H7 (cell line): ENCODE data around the gene GPC3. TPM values are rescaled to one million over a fixed set of nuclear protein-coding genes. Genes with fewer than 3 reads are reported as not detected.

Experiments
- DNase-seq: peaks from one replicate; pipeline ENCODE4 v3.0.0; 2012
- H3K27me3 ChIP-seq: 2 replicates; pipeline ENCODE4 v1.6.0; 2011; ENCODE audit warnings: mild to moderate bottlenecking, low read length; ENCODE audit not compliant: control insufficient read depth, insufficient read depth
- H3K36me3 ChIP-seq: replicated peaks from 2 replicates; pipeline ENCODE4 v1.5.1; 2011; ENCODE audit warnings: low read length; ENCODE audit not compliant: control insufficient read depth, insufficient read depth
- H3K4me3 ChIP-seq: 2 replicates; pipeline ENCODE4 v1.5.1; 2011; ENCODE audit warnings: low read depth, mild to moderate bottlenecking, control low read depth, low read length, moderate library complexity; ENCODE audit not compliant: insufficient read depth
- total RNA-seq: library from RNA; depleted of rRNA; stranded (reverse); fragments of >200 nt; shearing (Covaris generic); gene quantifications from 2 replicates; pipeline ENCODE4 v1.2.3, GENCODE V29; 2014

The GPC3 gene
- total RNA-seq, 1 experiment from 2014 or later = 81.0 TPM

- Histone ChIP-seq H3K4me3 (no peak overlapping the region), H3K36me3 (no peaks in the 10 kb centered on the region), H3K27me3 (no peaks in the 10 kb centered on the region)
- DNase-seq = no peak
Observed at GRCh38 chrX:133610056-133610455, 375.3 kb downstream of the GPC3 start.

DNA sequence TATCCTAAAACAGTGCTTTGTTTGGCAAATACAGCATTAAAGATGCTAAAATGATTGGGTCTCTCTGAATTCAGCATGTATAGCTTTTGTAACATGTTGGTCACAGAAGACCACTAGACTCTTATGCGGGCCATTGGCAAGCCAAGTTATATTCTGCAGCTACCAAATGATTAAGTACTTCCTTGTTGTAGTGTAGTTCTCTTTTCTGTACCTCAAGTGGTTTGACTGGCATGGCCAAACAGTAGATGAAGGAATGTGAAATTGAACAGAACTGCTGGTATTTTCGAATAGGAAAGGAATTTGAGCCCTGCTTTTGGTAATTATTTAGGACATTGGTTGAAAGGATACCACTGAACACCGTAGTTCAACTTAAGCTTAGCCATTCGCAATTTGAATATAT is 376.2 kb downstream of the GPC3 start:
- no peaks in the 10 kb centered on the region for H3K27me3 ChIP-seq

DNA sequence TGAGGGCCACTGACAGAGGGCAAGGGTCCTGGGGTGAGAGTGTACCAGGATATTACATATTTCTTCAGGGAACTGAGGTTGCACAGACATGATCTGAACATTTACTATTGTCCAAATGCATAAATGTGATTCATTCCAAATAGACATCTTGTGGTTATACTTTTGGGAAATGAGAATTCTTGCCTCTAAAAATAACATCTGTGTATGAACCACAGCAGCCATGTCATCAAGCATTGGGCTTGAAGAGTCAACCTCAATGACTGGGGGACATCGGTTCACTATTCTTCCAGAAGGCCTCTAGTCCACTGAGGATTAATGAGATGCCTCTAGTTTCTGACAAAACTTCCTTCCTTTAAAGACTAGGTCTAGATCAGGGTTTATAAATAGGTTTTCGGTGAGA is 377.0 kb downstream of the GPC3 start:
- Histone ChIP-seq H3K4me3 (no peak overlapping the region), H3K27me3 (no peaks in the 10 kb centered on the region), H3K36me3 (no peaks in the 10 kb centered on the region)
- DNase-seq = no peak

More for the DNA sequence above, 376.2 kb downstream of the GPC3 start:
- Histone ChIP-seq H3K4me3 (no peak overlapping the region), H3K36me3 (no peaks in the 10 kb centered on the region)
- DNase-seq = no peak

DNA sequence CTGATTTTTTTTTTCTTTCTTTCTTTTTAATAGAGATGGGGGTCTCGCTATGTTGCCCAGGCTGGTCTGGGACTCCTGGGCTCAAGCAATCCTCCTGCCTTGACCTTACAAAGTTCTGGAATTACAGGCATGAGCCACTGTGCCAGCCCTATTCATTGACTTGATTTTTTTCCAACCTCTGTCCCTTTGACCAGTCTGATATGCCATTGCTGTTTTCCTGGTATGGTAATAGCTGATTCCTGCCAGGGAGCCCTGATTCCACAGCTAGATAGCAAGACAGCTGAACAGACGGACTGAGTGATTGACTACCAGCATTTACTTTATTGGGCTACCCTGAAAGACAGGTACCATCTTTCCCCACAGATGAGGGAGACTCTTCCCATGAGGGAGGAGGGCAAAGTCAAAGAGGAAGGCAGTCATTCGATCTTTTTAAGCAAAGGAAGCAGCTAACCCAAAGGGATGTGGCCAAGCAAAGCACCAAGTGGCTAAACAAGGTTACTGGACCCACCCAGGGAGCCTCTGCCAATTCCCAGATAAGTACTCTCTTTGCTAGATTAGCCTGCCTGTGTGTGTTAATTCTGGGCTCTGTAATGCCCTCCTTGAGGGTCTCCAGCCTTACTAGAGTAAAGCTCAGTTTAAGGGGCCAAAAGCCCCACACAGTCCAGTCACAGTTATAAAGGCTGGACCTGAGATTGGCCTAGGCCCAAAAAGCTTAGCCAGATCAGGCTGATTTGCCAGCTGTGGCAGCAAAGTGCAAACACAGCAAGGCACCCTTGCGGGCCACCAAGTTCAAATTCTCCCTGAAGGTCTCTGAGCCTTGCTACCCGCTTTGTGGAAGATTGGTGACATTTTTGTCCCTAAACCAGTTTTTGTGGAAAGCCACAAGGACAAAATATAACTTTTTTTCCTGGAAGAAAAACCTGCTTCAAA is 377.7 kb downstream of the GPC3 start:
- no peak for DNase-seq
- H3K27me3 ChIP-seq = no peaks in the 10 kb centered on the region
- no peak overlapping the region for H3K4me3 ChIP-seq
- no peaks in the 10 kb centered on the region for H3K36me3 ChIP-seq

DNA sequence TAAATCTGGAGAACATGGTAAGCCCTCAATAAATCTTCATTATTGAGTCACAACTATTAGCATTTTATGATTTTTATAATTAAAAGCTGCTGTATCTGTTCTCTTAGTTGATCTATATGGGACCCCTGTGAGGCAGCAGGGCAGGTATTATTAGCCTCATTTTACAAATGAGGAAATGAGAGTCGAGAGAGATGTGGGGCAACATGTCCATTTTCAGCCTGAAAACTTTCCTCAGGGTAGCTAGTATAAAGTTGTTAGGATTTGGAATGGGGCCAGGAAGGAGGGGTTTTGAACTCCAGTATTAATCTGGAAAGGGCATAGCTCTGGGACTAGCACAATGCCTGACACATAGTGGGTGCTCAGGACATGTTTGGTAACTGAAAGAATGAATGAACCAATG is 378.4 kb downstream of the GPC3 start:
- no peak overlapping the region for H3K4me3 ChIP-seq
- no peak for DNase-seq

DNA sequence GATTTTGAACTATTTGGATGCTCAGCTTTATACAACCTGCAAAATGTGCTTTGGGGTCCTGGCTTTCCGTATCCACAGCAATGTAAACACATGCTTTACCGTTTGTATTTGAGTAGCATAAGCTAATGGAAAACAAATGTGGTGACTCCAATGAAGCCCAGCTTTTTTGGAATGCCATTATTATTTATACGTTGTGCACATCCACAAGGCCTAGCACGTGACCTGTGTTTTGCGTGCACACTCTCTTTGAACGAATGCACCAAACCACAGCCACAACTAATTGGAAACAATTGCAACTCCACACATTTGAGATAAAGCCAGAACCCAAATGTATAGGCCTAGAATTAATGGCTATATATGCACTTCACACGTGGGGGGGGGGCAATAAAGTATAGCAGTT is 380.6 kb downstream of the GPC3 start:
- no peaks in the 10 kb centered on the region for H3K27me3 ChIP-seq
- H3K4me3 ChIP-seq = no peak overlapping the region
- no peak for DNase-seq
- no peaks in the 10 kb centered on the region for H3K36me3 ChIP-seq

More for the DNA sequence above, 378.4 kb downstream of the GPC3 start:
- H3K36me3 ChIP-seq = no peaks in the 10 kb centered on the region
- no peaks in the 10 kb centered on the region for H3K27me3 ChIP-seq

DNA sequence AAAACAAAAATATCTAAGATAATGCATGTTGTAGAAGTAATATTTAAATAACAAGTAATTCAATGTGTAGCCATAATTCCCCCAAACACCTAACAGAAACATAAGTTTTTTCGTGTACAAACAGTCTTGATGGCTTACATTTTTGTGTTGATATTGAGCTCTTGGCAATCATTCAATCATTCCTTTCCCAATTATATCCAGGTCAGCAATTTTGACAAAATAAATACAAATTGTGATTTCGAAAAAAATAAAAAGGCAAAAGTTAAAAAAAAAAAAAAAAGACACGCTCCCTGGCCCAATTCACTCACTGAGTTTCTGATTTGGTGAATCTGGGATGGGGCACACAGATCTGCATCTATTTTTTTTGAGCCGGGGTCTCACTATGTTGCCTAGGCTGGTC is 382.5 kb downstream of the GPC3 start:
- no peak for DNase-seq
- Histone ChIP-seq H3K27me3 (no peaks in the 10 kb centered on the region), H3K36me3 (no peaks in the 10 kb centered on the region), H3K4me3 (no peak overlapping the region)

DNA sequence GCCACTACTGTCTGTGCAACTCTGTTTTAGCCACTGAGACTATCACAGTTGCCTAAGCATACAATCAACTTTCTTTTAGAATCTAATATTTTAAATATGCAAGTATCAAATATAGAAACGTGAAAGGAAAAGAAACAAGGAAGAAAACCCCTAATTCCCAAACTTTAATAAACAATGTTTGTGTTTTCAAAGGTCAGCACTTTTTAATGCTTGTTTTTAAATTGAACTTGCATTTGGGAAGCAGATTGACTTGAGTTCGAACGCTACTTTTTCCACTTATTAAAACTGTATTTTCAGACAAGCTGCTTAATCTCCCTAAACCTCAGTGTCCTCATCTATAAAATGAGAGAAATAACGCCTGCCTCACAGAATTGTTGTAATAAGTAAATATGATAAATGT is 384.3 kb downstream of the GPC3 start:
- Histone ChIP-seq H3K36me3 (no peaks in the 10 kb centered on the region), H3K4me3 (no peak overlapping the region), H3K27me3 (no peaks in the 10 kb centered on the region)
- no peak for DNase-seq

DNA sequence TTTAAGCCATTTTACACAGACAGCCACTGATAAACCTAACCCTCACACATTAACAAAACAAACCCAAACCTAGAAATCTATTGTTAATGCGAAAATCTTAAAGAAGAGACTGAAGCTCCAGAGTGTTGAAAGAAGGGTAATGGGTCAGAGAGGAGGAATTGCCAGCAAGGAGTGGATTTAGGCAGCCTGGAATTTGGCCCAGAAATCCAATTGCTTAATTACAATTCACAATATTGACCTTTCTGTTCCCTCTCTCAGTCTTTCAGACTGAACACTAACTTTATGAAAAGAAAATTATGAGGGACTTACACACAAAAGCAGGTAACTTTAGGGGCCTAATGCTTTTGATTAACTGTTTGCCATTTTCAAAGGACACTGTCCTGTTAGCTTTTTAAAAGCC is 384.9 kb downstream of the GPC3 start:
- no peak for DNase-seq
- Histone ChIP-seq H3K27me3 (no peaks in the 10 kb centered on the region), H3K36me3 (no peaks in the 10 kb centered on the region), H3K4me3 (no peak overlapping the region)

- no peak for DNase-seq
- H3K36me3 ChIP-seq = no peaks in the 10 kb centered on the region
- H3K27me3 ChIP-seq = no peaks in the 10 kb centered on the region
- H3K4me3 ChIP-seq = no peak overlapping the region
Observed at GRCh38 chrX:133598601-133599335, 386.6 kb downstream of the GPC3 start.

- Histone ChIP-seq H3K36me3 (no peaks in the 10 kb centered on the region), H3K27me3 (no peaks in the 10 kb centered on the region), H3K4me3 (no peak overlapping the region)
- no peak for DNase-seq
Observed at GRCh38 chrX:133594156-133594555, 391.2 kb downstream of the GPC3 start.

- Histone ChIP-seq H3K36me3 (no peaks in the 10 kb centered on the region), H3K4me3 (no peak overlapping the region), H3K27me3 (no peaks in the 10 kb centered on the region)
- DNase-seq = no peak
Observed at GRCh38 chrX:133593531-133593930, 391.9 kb downstream of the GPC3 start.

DNA sequence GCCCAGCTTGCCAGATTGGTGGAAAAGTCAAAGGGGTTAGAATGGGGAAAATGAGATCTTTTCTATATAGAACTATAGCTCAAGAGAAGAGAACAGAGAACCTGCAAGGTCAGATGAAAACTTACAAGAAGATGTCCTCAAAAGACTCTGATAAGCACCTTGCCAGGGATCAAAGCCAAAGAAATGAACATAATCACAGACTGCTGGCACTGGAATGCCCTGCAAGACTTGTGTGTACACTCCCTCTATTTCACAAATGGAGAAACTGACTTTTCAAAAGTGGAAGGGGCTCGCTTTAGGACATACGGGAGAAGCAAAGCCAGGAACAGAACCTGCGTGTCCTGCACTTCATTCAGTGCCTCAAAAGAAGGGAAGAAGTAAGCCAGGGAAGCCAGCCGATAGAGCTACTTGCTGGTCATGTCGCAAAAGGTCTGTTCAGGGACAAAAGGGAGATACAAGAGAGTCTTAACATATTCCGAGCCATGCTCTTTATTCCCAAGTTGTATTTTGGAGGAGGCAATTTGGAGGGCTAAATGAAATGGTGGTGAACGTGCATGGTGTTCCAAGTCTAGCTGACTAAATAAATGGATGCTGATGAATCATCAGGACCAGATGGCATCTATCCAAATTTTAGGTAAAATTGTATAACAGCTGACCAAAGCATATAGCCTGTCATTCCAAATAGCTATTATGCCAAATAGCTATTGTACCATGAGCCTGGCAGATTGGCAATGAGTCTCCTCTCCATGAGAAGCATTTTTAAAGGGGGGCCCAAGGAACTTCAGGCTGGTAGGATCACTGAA is 394.5 kb downstream of the GPC3 start:
- Histone ChIP-seq H3K27me3 (no peaks in the 10 kb centered on the region), H3K36me3 (no peaks in the 10 kb centered on the region), H3K4me3 (no peak overlapping the region)
- no peak for DNase-seq

GRCh38 chrX:133588827-133589226 is 396.6 kb downstream of the GPC3 start:
- H3K27me3 ChIP-seq = no peaks in the 10 kb centered on the region
- no peaks in the 10 kb centered on the region for H3K36me3 ChIP-seq
- DNase-seq = no peak
- H3K4me3 ChIP-seq = no peak overlapping the region
